Erythroblast (primary cell): ENCODE data around the gene TSKS.

Experiments used
- GATA1 ChIP-seq: IDR thresholded peaks from 2 replicates; pipeline ENCODE4 v1.6.1; 2011; ENCODE audit warnings: low read depth, mild to moderate bottlenecking, control low read depth, low read length, moderate library complexity
- POLR2A ChIP-seq: IDR thresholded peaks from 2 replicates; pipeline ENCODE4 v1.6.1; 2011; ENCODE audit warnings: mild to moderate bottlenecking, low read length

GRCh38 chr19:49758292-49758691 lies 4.8 kb downstream of the TSKS start:
- TF ChIP-seq POLR2A (no peak), GATA1 (no peak)
